ENCODE results near the gene ECM2.

ECM2 gene

GRCh38 chr9:92482329-92482728, 53.5 kb downstream of the ECM2 start, which contains the start of gene ASPN:
TSS of gene ASPN (minus strand) at chr9:92482506.
- no peak within 1 kb of the TSS for H3K18ac ChIP-seq (ENCODE audit: low read length)
- no peak for DNase-seq (ENCODE audit: low spot score)
- no peak within 1 kb of the TSS for H2BK5ac ChIP-seq (ENCODE audit: low read length)
- no peak within 1 kb of the TSS for H2AFZ ChIP-seq (ENCODE audit: low read length)
- no peaks in the 10 kb centered on the region for H3K9me3 ChIP-seq (replicated peaks in 1 of 2; ENCODE audit: control insufficient read depth in 2 of 2, insufficient read depth in 1 of 2, low read depth in 1 of 2, low read length in 2 of 2)
- H3K14ac ChIP-seq (ENCODE audit: low read length): no peak within 1 kb of the TSS
- H4K91ac ChIP-seq (ENCODE audit: low read depth, low read length, poor library complexity): no peak within 1 kb of the TSS
- no peak within 1 kb of the TSS for H3K23ac ChIP-seq (ENCODE audit: low read depth, low read length, poor library complexity)
- no peak within 1 kb of the TSS for H3K4me3 ChIP-seq (ENCODE audit: low read length in 2 of 2)
- no peak within 1 kb of the TSS for H3K27ac ChIP-seq (replicated peaks; ENCODE audit: low read length)
- no peak within 1 kb of the TSS for H2BK12ac ChIP-seq (ENCODE audit: low read length)
- H2BK15ac ChIP-seq (ENCODE audit: low read length): no peak within 1 kb of the TSS
- H3K79me1 ChIP-seq (ENCODE audit: low read depth, low read length): no peaks in the 10 kb centered on the region
- no CpG with 5 or more reads among the region's 3 CpGs for WGBS, 2 donors (ENCODE audit: extremely low coverage in 2 of 2, insufficient read length in 2 of 2, insufficient replicate concordance in 1 of 2)
- no peak within 1 kb of the TSS for H3K4me2 ChIP-seq (ENCODE audit: insufficient read depth, low read length, poor library complexity, severe bottlenecking)
- no peak within 1 kb of the TSS for H3K9ac ChIP-seq (ENCODE audit: low read depth, low read length, poor library complexity)
- no peak within 1 kb of the TSS for H4K8ac ChIP-seq (ENCODE audit: low read depth, low read length)
- no peak within 1 kb of the TSS for H3K4ac ChIP-seq (ENCODE audit: low read length)
- no peaks in the 10 kb centered on the region for H3K36me3 ChIP-seq (replicated peaks in 1 of 2; ENCODE audit: control insufficient read depth in 2 of 2, insufficient read depth in 2 of 2, low read length in 2 of 2)
- no peaks in the 10 kb centered on the region for H3K4me1 ChIP-seq (ENCODE audit: control insufficient read depth in 2 of 2, insufficient read depth in 1 of 2, low read depth in 1 of 2, low read length in 2 of 2)
- no peak within 1 kb of the TSS for H2BK120ac ChIP-seq (ENCODE audit: low read depth, low read length)
- no peaks in the 10 kb centered on the region for H3K27me3 ChIP-seq (ENCODE audit: control insufficient read depth in 3 of 3, insufficient read depth in 3 of 3, low read depth in 1 of 3, low read length in 3 of 3)
- H2AK5ac ChIP-seq (ENCODE audit: low read depth, low read length): no peak within 1 kb of the TSS

- Histone ChIP-seq H4K91ac (ENCODE audit: low read depth, low read length, poor library complexity) (no peak overlapping the region), H3K9me3 (replicated peaks in 1 of 2; ENCODE audit: control insufficient read depth in 2 of 2, insufficient read depth in 1 of 2, low read depth in 1 of 2, low read length in 2 of 2) (no peaks in the 10 kb centered on the region), H2AFZ (ENCODE audit: low read length) (no peak overlapping the region), H2BK120ac (ENCODE audit: low read depth, low read length) (no peak overlapping the region), H3K14ac (ENCODE audit: low read length) (no peak overlapping the region), H2BK15ac (ENCODE audit: low read length) (no peak overlapping the region), H3K27me3 (ENCODE audit: control insufficient read depth in 3 of 3, insufficient read depth in 3 of 3, low read depth in 1 of 3, low read length in 3 of 3) (no peaks in the 10 kb centered on the region), H3K79me1 (ENCODE audit: low read depth, low read length) (no peaks in the 10 kb centered on the region), H3K23ac (ENCODE audit: low read depth, low read length, poor library complexity) (no peak overlapping the region), H3K18ac (ENCODE audit: low read length) (no peak overlapping the region), H2AK5ac (ENCODE audit: low read depth, low read length) (no peak overlapping the region), H3K36me3 (replicated peaks in 1 of 2; ENCODE audit: control insufficient read depth in 2 of 2, insufficient read depth in 2 of 2, low read length in 2 of 2) (no peaks in the 10 kb centered on the region), H3K4me1 (ENCODE audit: control insufficient read depth in 2 of 2, insufficient read depth in 1 of 2, low read depth in 1 of 2, low read length in 2 of 2) (no peaks in the 10 kb centered on the region), H3K4me3 (ENCODE audit: low read length in 2 of 2) (no peak overlapping the region), H3K4me2 (ENCODE audit: insufficient read depth, low read length, poor library complexity, severe bottlenecking) (no peak overlapping the region), H4K8ac (ENCODE audit: low read depth, low read length) (no peak overlapping the region), H2BK5ac (ENCODE audit: low read length) (no peak overlapping the region), H3K27ac (replicated peaks; ENCODE audit: low read length) (no peak overlapping the region), H3K4ac (ENCODE audit: low read length) (no peak overlapping the region), H2BK12ac (ENCODE audit: low read length) (no peak overlapping the region), H3K9ac (ENCODE audit: low read depth, low read length, poor library complexity) (no peak overlapping the region)
- no peak for DNase-seq (ENCODE audit: low spot score)
- WGBS, 2 donors (ENCODE audit: extremely low coverage in 2 of 2, insufficient read length in 2 of 2, insufficient replicate concordance in 1 of 2): no CpG with 5 or more reads among the region's 2 CpGs
Measured at GRCh38 chr9:92480986-92481633, 54.7 kb downstream of the ECM2 start.

- no peak for DNase-seq (ENCODE audit: low spot score)
Measured at GRCh38 chr9:92480291-92480771, 55.5 kb downstream of the ECM2 start.

GRCh38 chr9:92479346-92479745, 56.4 kb downstream of the ECM2 start:
- Histone ChIP-seq H3K4me1 (ENCODE audit: control insufficient read depth in 2 of 2, insufficient read depth in 1 of 2, low read depth in 1 of 2, low read length in 2 of 2) (no peaks in the 10 kb centered on the region), H3K9me3 (replicated peaks in 1 of 2; ENCODE audit: control insufficient read depth in 2 of 2, insufficient read depth in 1 of 2, low read depth in 1 of 2, low read length in 2 of 2) (no peaks in the 10 kb centered on the region), H2AK5ac (ENCODE audit: low read depth, low read length) (no peak overlapping the region), H2BK5ac (ENCODE audit: low read length) (no peak overlapping the region), H2AFZ (ENCODE audit: low read length) (no peak overlapping the region), H3K14ac (ENCODE audit: low read length) (no peak overlapping the region), H3K4me2 (ENCODE audit: insufficient read depth, low read length, poor library complexity, severe bottlenecking) (no peak overlapping the region), H3K27me3 (ENCODE audit: control insufficient read depth in 3 of 3, insufficient read depth in 3 of 3, low read depth in 1 of 3, low read length in 3 of 3) (no peaks in the 10 kb centered on the region), H2BK120ac (ENCODE audit: low read depth, low read length) (no peak overlapping the region), H2BK15ac (ENCODE audit: low read length) (no peak overlapping the region), H3K18ac (ENCODE audit: low read length) (no peak overlapping the region), H3K4me3 (ENCODE audit: low read length in 2 of 2) (no peak overlapping the region), H3K27ac (replicated peaks; ENCODE audit: low read length) (no peak overlapping the region), H3K9ac (ENCODE audit: low read depth, low read length, poor library complexity) (no peak overlapping the region), H4K8ac (ENCODE audit: low read depth, low read length) (no peak overlapping the region), H3K23ac (ENCODE audit: low read depth, low read length, poor library complexity) (no peak overlapping the region), H3K79me1 (ENCODE audit: low read depth, low read length) (no peaks in the 10 kb centered on the region), H4K91ac (ENCODE audit: low read depth, low read length, poor library complexity) (no peak overlapping the region), H3K36me3 (replicated peaks in 1 of 2; ENCODE audit: control insufficient read depth in 2 of 2, insufficient read depth in 2 of 2, low read length in 2 of 2) (no peaks in the 10 kb centered on the region), H2BK12ac (ENCODE audit: low read length) (no peak overlapping the region), H3K4ac (ENCODE audit: low read length) (no peak overlapping the region)
- DNase-seq (ENCODE audit: low spot score): no peak

More at GRCh38 chr9:92480291-92480771, 55.5 kb downstream of the ECM2 start:
- no peak overlapping the region for H2BK12ac ChIP-seq (ENCODE audit: low read length)
- H3K27ac ChIP-seq (replicated peaks; ENCODE audit: low read length): no peak overlapping the region
- no peak overlapping the region for H3K14ac ChIP-seq (ENCODE audit: low read length)
- H4K91ac ChIP-seq (ENCODE audit: low read depth, low read length, poor library complexity): no peak overlapping the region
- H3K4me2 ChIP-seq (ENCODE audit: insufficient read depth, low read length, poor library complexity, severe bottlenecking): no peak overlapping the region
- no peaks in the 10 kb centered on the region for H3K9me3 ChIP-seq (replicated peaks in 1 of 2; ENCODE audit: control insufficient read depth in 2 of 2, insufficient read depth in 1 of 2, low read depth in 1 of 2, low read length in 2 of 2)
- H2BK120ac ChIP-seq (ENCODE audit: low read depth, low read length): no peak overlapping the region
- H2AFZ ChIP-seq (ENCODE audit: low read length): no peak overlapping the region
- no peak overlapping the region for H2BK5ac ChIP-seq (ENCODE audit: low read length)
- H3K4ac ChIP-seq (ENCODE audit: low read length): no peak overlapping the region
- H3K36me3 ChIP-seq (replicated peaks in 1 of 2; ENCODE audit: control insufficient read depth in 2 of 2, insufficient read depth in 2 of 2, low read length in 2 of 2): no peaks in the 10 kb centered on the region
- no peak overlapping the region for H3K18ac ChIP-seq (ENCODE audit: low read length)
- H3K4me3 ChIP-seq (ENCODE audit: low read length in 2 of 2): no peak overlapping the region
- no peak overlapping the region for H2AK5ac ChIP-seq (ENCODE audit: low read depth, low read length)
- no peak overlapping the region for H3K9ac ChIP-seq (ENCODE audit: low read depth, low read length, poor library complexity)
- H3K4me1 ChIP-seq (ENCODE audit: control insufficient read depth in 2 of 2, insufficient read depth in 1 of 2, low read depth in 1 of 2, low read length in 2 of 2): no peaks in the 10 kb centered on the region
- H4K8ac ChIP-seq (ENCODE audit: low read depth, low read length): no peak overlapping the region
- no peak overlapping the region for H3K23ac ChIP-seq (ENCODE audit: low read depth, low read length, poor library complexity)
- H2BK15ac ChIP-seq (ENCODE audit: low read length): no peak overlapping the region
- no peaks in the 10 kb centered on the region for H3K79me1 ChIP-seq (ENCODE audit: low read depth, low read length)
- no CpG with 5 or more reads among the region's 2 CpGs for WGBS, 2 donors (ENCODE audit: extremely low coverage in 2 of 2, insufficient read length in 2 of 2, insufficient replicate concordance in 1 of 2)
- H3K27me3 ChIP-seq (ENCODE audit: control insufficient read depth in 3 of 3, insufficient read depth in 3 of 3, low read depth in 1 of 3, low read length in 3 of 3): no peaks in the 10 kb centered on the region

All from neuronal stem cell (in vitro differentiated cells).